Neuron (in vitro differentiated cells): ENCODE results near the gene ABLIM2.

Source experiments
- H2AFZ ChIP-seq: one replicate; pipeline ENCODE4 v1.6.1; 2013; ENCODE audit warnings: low read depth, mild to moderate bottlenecking, inconsistent platforms, low read length, moderate library complexity
- H3K27me3 ChIP-seq: one replicate; pipeline ENCODE4 v1.6.1; 2013; ENCODE audit warnings: low read length; ENCODE audit not compliant: insufficient read depth
- H3K36me3 ChIP-seq: one replicate; pipeline ENCODE4 v1.6.1; 2013; ENCODE audit warnings: low read length; ENCODE audit not compliant: insufficient read depth
- H3K4me1 ChIP-seq: one replicate; pipeline ENCODE4 v1.6.1; 2013; ENCODE audit warnings: low read length; ENCODE audit not compliant: insufficient read depth
- H3K4me3 ChIP-seq: 2 replicates; pipeline ENCODE4 v1.5.1; 2013; ENCODE audit warnings: mild to moderate bottlenecking, low read length, moderate library complexity
- H3K9me3 ChIP-seq: one replicate; pipeline ENCODE4 v1.6.1; 2013; ENCODE audit warnings: low read length

ABLIM2 gene

DNA sequence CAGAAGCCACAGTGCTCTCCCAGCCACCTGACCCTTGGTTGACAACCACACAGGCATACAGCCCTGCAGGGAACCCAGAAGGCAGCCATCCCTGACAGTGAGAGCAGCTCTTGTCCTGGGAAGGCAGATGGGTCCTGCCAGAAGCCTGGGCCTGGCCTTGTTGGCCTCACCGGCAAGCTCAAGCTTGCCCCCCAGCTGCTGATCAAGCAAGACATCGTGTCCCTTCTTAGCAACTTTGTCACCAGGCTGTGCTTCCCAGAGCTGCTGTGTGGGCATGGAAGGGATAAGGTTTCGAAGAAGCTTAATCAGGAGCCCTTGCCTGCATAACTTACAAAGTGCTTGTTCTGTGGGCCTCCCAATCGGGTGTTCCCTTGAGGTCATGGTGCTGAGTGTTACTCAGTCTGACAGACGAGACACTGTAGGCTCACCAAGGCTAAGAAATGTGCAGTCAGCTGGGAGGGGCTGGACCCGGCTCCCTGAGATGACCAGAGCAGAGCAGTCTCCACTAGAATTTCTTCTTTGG is 6.8 kb upstream of the ABLIM2 start:
- Histone ChIP-seq H3K9me3 (no peaks in the 10 kb centered on the region), H3K36me3 (no peaks in the 10 kb centered on the region), H2AFZ (no peak overlapping the region)

DNA sequence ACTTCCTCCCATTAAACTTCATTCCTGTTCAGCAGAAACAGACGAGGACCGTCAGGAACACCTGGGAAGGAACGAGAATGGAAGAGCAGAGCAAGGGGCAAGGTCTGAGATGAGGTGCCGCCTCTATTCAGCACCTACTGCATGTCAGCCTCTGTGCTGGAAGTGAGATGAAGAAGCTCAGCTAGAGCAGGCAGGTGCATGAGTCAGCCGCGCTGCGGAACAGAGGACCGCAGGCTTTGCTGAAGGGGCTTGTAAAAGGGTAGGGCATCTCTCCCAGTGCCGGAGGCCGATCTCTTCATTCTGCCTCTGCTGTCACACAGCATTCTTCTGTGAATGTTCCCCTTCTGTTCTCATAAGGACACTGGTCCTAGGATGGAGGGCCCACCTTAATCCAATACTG is 6.1 kb upstream of the ABLIM2 start:
- Histone ChIP-seq H3K4me3 (no peak overlapping the region), H2AFZ (no peak overlapping the region), H3K36me3 (no peaks in the 10 kb centered on the region), H3K4me1 (peaks cover 2% of the 10 kb centered on the region), H3K9me3 (no peaks in the 10 kb centered on the region), H3K27me3 (peaks cover 38% of the 10 kb centered on the region)

More for the DNA sequence above, 6.8 kb upstream of the ABLIM2 start:
- Histone ChIP-seq H3K4me3 (no peak overlapping the region), H3K27me3 (peaks cover 30% of the 10 kb centered on the region), H3K4me1 (no peaks in the 10 kb centered on the region)

DNA sequence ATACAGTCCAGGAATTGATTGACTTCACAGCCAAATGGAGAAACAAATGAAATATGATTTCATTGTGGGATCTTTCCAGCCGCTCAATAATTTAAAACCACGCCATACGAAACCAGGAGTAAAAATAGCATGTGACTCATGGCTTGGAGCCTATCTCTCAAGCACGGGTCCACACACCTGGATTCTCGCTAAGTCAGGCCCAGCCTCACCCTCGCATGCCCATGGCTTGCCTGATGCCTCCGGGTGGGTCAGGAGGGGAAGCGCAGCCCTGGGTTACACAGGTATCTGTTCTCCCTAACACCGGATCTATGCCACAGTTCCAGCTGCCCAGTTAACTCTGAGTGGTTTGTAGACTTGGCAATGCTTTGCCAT is 5.6 kb upstream of the ABLIM2 start:
- Histone ChIP-seq H3K36me3 (no peaks in the 10 kb centered on the region), H2AFZ (no peak overlapping the region), H3K27me3 (peaks cover 42% of the 10 kb centered on the region), H3K9me3 (no peaks in the 10 kb centered on the region), H3K4me1 (peaks cover 7% of the 10 kb centered on the region), H3K4me3 (no peak overlapping the region)

DNA sequence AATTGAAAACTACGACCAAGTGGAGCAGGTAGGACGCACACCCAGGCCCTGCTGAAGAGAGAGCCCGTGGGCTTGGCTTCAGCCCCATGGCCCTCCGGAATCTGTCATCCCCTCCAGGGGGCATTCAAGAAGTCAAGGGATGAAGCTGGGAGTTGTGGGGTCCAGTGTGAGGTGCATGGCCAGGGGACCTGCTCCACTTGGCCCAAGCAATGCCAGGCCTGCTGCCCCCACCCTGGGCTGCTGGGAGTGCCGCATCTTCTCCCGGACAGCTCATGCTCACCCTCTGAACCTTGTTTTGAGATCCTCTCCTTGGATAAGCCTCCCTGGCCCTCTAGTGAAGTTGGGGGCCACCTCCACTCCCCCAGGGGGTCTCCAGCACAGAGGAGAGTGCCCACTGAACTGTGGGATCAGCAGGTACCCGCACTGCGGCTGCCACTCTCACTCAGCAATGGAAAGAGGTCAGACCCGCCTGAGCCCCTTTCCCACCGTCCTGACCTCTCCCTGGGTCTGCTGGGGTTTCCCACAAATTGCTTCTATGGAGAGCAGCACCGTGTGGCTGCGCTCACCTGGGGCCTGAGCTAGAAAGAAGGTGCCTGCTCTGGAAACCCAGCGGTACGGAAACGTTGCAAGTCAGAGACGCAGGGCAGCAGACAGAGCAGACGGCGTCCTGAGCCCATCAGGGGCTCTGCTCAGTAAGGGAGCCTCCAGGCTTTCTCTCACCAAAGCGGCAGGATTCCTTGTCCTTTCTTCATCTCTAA is 5.0 kb upstream of the ABLIM2 start:
- H3K9me3 ChIP-seq: no peaks in the 10 kb centered on the region
- H3K4me1 ChIP-seq: peaks cover 10% of the 10 kb centered on the region
- H3K27me3 ChIP-seq: peaks cover 42% of the 10 kb centered on the region
- no peak overlapping the region for H3K4me3 ChIP-seq
- H2AFZ ChIP-seq: no peak overlapping the region
- no peaks in the 10 kb centered on the region for H3K36me3 ChIP-seq

DNA sequence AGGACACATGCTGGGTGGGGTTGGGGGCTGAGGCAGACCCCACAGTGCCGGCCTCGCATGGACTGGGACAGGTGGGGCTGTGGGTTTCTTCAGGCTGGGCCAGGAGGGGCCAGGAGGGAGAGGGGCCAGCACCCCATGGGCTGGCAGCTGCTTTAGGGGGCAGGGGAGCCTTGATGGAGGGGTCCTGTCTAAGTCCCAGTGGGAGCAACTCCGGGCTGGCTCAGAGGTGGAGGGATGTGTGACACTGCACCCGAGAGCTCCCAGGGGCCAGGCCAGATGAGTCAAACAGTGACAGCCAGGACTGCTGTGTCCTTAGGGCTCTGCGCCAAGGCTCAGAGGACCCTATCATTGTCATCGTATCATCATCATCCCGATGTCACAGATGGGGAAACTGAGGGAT is 4.4 kb upstream of the ABLIM2 start:
- Histone ChIP-seq H2AFZ (no peak overlapping the region), H3K9me3 (no peaks in the 10 kb centered on the region), H3K36me3 (no peaks in the 10 kb centered on the region), H3K4me1 (peaks cover 12% of the 10 kb centered on the region), H3K4me3 (no peak overlapping the region), H3K27me3 (peaks cover 46% of the 10 kb centered on the region)

DNA sequence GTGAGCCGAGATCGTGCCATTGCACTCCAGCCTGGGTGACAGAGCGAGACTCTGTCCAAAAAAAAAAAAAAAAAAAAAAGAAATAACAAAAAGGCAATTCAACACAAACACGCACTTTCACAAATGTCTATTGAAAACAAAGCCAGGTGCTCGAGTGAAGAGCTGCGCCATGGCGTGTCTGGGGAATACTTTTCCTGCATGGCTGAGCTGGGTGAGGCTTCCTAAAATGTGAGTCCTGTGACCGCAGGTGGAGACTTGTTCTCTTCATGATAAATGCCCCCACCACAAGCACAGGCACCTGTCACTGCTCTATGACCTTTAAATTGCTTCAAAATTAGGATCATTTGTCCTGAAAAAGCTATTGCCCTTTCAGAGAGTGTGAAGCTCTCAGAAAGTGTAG is 4.0 kb upstream of the ABLIM2 start:
- Histone ChIP-seq H3K9me3 (no peaks in the 10 kb centered on the region), H2AFZ (no peak overlapping the region), H3K4me1 (peaks cover 12% of the 10 kb centered on the region), H3K27me3 (peaks cover 50% of the 10 kb centered on the region), H3K4me3 (no peak overlapping the region), H3K36me3 (no peaks in the 10 kb centered on the region)

DNA sequence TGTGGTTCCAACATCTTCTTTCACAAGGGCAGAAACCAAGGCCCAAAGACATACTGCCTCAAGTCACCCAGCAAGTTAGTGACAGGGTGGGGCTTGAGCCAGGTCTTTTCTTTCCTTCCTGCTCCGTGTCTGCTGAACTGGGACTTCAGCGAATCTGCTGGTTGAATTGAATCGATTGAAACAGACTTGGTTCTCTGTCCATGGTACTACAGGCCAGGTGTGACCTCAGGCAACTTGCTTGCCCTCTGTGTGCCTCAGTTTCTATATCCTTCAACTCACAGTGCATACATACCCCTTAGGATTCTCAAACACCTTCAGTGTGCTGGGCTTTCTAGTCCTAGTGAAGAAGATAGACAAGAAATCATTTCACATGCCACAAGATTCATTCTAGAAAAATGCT is 2.0 kb upstream of the ABLIM2 start:
- H2AFZ ChIP-seq: no peak overlapping the region
- H3K27me3 ChIP-seq: peaks cover 66% of the 10 kb centered on the region
- no peak overlapping the region for H3K4me3 ChIP-seq
- H3K9me3 ChIP-seq: no peaks in the 10 kb centered on the region
- peaks cover 12% of the 10 kb centered on the region for H3K4me1 ChIP-seq
- H3K36me3 ChIP-seq: no peaks in the 10 kb centered on the region

DNA sequence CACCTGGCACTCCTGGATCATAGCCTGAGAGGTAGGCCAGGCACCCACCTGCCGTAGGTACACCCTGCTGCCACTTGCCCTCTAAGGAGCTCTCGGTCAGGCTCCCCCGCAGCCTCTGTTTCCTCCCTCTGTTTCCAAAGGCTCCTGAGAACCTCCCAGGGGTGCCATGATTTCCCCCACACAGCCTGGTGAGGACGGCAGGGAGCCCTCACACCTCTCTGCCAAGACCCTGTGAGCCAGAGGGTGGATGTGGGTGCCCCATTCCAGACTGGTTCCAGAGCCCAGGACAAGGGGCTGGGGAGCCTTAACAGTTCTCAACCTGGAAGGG is 1.6 kb upstream of the ABLIM2 start:
- Histone ChIP-seq H3K9me3 (no peaks in the 10 kb centered on the region), H3K4me1 (peaks cover 12% of the 10 kb centered on the region), H3K27me3 (peaks cover 68% of the 10 kb centered on the region), H2AFZ (no peak overlapping the region), H3K4me3 (no peak overlapping the region), H3K36me3 (no peaks in the 10 kb centered on the region)

DNA sequence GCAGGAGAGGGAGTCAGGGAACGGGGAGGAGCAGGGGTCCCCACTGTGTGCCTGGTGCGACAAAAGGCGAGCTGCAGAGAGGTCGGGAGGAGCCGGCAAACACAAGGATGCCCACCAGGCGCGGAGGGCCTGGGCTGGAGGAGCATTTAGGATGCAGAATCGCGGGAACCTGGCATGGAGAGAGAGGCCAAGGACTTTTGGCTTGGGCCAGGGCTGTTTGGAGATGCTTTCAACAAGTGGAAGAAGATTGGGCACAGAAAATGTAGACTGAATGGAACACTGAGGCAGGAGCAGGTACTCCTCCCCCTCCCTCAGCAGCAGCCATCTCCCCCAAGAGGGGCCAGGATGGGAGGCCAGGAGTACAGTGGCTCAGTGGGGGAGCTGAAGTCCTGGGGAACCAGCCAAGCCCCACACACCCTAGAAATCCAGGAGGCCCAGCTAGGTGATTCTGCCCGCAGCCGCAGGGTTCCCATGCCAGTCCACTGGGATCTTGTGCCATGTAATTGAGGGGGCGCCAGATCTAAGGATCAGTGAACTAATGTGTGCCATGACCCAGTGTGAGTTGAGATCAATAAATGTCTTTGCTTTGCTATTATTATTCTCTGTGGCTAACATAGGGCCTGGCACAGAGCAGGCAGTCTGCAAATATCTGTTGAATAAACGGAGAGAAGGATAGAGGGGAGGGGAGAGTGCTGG is 1.1 kb upstream of the ABLIM2 start:
- Histone ChIP-seq H3K9me3 (no peaks in the 10 kb centered on the region), H3K27me3 (peaks cover 68% of the 10 kb centered on the region)

DNA sequence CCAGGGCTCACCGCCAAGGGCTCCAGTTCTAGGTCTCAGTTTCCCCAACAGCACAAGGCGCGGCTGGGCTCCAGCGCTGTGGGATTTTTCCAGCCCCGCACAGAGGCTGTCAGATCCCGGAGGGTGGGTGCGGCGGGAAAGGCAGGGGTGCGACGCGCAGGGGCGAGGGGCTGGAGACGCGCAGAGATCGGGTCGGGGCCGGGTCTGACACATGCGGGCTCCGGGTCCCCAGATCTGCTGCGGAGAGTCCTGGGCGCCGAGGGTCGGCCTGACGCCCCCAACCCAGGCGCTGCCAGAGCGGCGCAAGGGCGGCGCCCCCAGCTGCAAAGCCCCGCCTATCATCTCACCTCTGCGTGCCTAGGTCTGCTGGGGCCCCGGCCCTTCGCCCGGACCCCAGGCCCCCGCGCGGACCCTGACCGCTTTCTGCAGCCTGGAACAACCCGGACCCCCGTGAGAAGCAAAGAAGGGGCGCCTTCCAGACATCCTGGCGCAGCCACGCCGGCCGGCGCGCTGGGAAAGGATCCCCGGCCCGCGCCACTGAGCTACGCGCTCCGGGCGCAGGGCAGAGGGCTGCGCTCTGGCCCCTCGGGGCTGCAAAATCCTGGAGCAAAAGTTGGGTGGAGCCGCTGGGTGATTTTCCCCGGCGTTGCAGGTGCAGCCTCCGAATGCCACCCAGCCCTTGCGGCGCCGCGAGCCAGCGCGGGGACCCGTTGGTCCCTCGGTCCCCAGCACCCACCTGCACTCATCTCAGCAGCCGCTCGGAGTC is 486 bp downstream of the ABLIM2 start:
- no peaks in the 10 kb centered on the region for H3K36me3 ChIP-seq
- H3K27me3 ChIP-seq: peaks cover 61% of the 10 kb centered on the region

More for the DNA sequence above, 1.1 kb upstream of the ABLIM2 start:
- H3K36me3 ChIP-seq: no peaks in the 10 kb centered on the region
- H2AFZ ChIP-seq: peak overlapping the region; percentile 71
- peak overlapping the region; percentile 87 for H3K4me3 ChIP-seq
- H3K4me1 ChIP-seq: peaks cover 12% of the 10 kb centered on the region

DNA sequence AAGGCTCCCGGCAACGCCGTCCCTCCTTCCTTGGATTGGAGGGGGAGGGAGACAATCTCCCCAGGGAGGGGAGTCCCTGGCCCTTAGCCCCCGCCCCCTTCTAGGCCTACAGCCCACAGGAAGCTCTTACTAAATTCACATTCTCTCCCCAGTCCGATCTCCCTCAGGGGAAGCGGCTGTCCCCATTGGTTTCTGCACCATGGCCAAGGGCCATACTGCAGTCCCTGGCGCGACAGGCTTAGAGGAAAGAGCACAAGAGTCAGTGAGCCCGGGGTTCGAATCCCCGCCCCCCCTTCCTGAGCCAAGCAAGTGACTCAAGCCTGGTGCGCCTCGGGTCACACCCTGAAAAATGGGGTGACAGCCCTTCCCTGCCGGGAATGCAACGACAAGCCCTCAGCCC is 1.1 kb downstream of the ABLIM2 start:
- Histone ChIP-seq H3K4me1 (peaks cover 12% of the 10 kb centered on the region), H3K4me3 (no peak overlapping the region), H3K27me3 (peaks cover 58% of the 10 kb centered on the region), H2AFZ (no peak overlapping the region), H3K9me3 (no peaks in the 10 kb centered on the region), H3K36me3 (no peaks in the 10 kb centered on the region)

More for the DNA sequence above, 486 bp downstream of the ABLIM2 start:
- Histone ChIP-seq H3K9me3 (no peaks in the 10 kb centered on the region), H2AFZ (peak overlapping the region; percentile 95), H3K4me3 (peak overlapping the region; percentile 61), H3K4me1 (peaks cover 12% of the 10 kb centered on the region)

DNA sequence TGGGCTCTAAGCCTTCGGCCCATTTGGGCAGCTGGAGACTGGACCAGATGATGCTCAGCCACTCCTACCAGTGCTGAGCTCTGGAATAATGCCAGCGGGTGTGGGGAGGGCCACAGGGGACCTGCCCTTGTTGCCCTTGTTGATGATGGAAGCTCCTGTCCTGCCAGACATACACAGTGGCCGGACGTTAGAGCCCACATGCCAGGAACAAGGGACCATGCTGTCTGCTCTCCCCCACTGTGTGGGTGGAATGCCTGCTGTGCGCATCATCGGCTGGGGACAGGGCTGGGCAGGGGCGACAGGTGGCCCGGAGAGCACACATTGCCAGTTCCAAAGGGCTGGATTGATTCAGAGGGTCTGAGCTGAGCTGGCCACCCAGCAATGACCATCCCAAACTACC is 2.0 kb downstream of the ABLIM2 start:
- Histone ChIP-seq H3K4me1 (peaks cover 12% of the 10 kb centered on the region), H2AFZ (no peak overlapping the region), H3K27me3 (peaks cover 53% of the 10 kb centered on the region), H3K36me3 (no peaks in the 10 kb centered on the region), H3K9me3 (no peaks in the 10 kb centered on the region), H3K4me3 (no peak overlapping the region)
